IgD-negative memory B cell (primary cell): ENCODE measurements around the gene BEND3. TPM values are rescaled to one million over a fixed set of nuclear protein-coding genes. Genes with fewer than 3 reads are reported as not detected.
"Not testable (repeated sequence)": the region's sequence is repeated elsewhere in the genome, so short reads cannot be mapped to it uniquely, and the experiment has no call there.

Source experiments
- H3K27ac Mint-ChIP-seq, 3 donors: one replicate each; pipeline ENCODE4 v1.8.0; 2020 to 2022; ENCODE audit warnings: mild to moderate bottlenecking in 3 of 3, mixed read lengths in 3 of 3, moderate library complexity in 1 of 3
- H3K27me3 Mint-ChIP-seq: one replicate; pipeline ENCODE4 v1.8.0; 2021; ENCODE audit warnings: mixed read lengths
- H3K36me3 Mint-ChIP-seq: one replicate; pipeline ENCODE4 v1.8.0; 2020; ENCODE audit warnings: mild to moderate bottlenecking, mixed read lengths
- H3K4me1 Mint-ChIP-seq, 3 donors: one replicate each; pipeline ENCODE4 v1.8.0; 2020 to 2022; ENCODE audit warnings: mixed read lengths in 3 of 3, mild to moderate bottlenecking in 1 of 3
- H3K4me3 Mint-ChIP-seq, 4 donors: one replicate each; pipeline ENCODE4 v1.8.0; 2020 to 2022; ENCODE audit warnings: mild to moderate bottlenecking in 4 of 4, mixed read lengths in 4 of 4, moderate library complexity in 3 of 4
- H3K9me3 Mint-ChIP-seq, 3 donors: one replicate each; pipeline ENCODE4 v1.8.0; 2020 to 2021; ENCODE audit warnings: mixed read lengths in 3 of 3, mild to moderate bottlenecking in 1 of 3
- polyA plus RNA-seq: library from polyadenylated mRNA; unstranded; fragments of 300-500 nt; fragmentation: Illumina TruSeq; gene quantifications from one replicate; pipeline ENCODE4 v1.2.3, GENCODE V29; 2021

The BEND3 gene
- polyA plus RNA-seq, 1 donor from 2014 or later, result 0.90 TPM

GRCh38 chr6:107110200-107110599 lies 5.1 kb downstream of the BEND3 start:
- Mint-ChIP-seq H3K36me3 (no peaks in the 10 kb centered on the region), H3K4me1 (peaks cover 0 to 3% (median 0%) of the 10 kb centered on the region in 3 donors), H3K27ac (peak overlapping the region in 1 of 3 donors; percentile 21), H3K4me3 (peak overlapping the region in 1 of 4 donors; percentile 72), H3K9me3 (no peaks in the 10 kb centered on the region), H3K27me3 (no peaks in the 10 kb centered on the region)

GRCh38 chr6:107108201-107108890 lies 7.0 kb downstream of the BEND3 start:
- no peaks in the 10 kb centered on the region for H3K36me3 Mint-ChIP-seq
- H3K9me3 Mint-ChIP-seq, result no peaks in the 10 kb centered on the region
- no peak overlapping the region for H3K27ac Mint-ChIP-seq
- no peaks in the 10 kb centered on the region for H3K27me3 Mint-ChIP-seq
- no peaks in the 10 kb centered on the region for H3K4me1 Mint-ChIP-seq
- peak overlapping the region in 1 of 4 donors; percentile 41 for H3K4me3 Mint-ChIP-seq

- no peaks in the 10 kb centered on the region for H3K9me3 Mint-ChIP-seq
- no peaks in the 10 kb centered on the region for H3K4me1 Mint-ChIP-seq
- no peak overlapping the region for H3K27ac Mint-ChIP-seq
- H3K4me3 Mint-ChIP-seq, result no peak overlapping the region
- H3K36me3 Mint-ChIP-seq, result no peaks in the 10 kb centered on the region
- no peaks in the 10 kb centered on the region for H3K27me3 Mint-ChIP-seq
These were observed 7.5 kb downstream of the BEND3 start for GRCh38 chr6:107107791-107108190.

GRCh38 chr6:107106165-107106564 lies 9.2 kb downstream of the BEND3 start:
- Mint-ChIP-seq H3K4me1 (peaks cover 0 to 2% (median 0%) of the 10 kb centered on the region in 3 donors), H3K36me3 (no peaks in the 10 kb centered on the region), H3K27me3 (no peaks in the 10 kb centered on the region), H3K27ac (no peak overlapping the region), H3K4me3 (no peak overlapping the region), H3K9me3 (no peaks in the 10 kb centered on the region)

GRCh38 chr6:107105511-107106116 lies 9.7 kb downstream of the BEND3 start:
- Mint-ChIP-seq H3K4me1 (peaks cover 0 to 2% (median under 1%) of the 10 kb centered on the region in 3 donors), H3K36me3 (no peaks in the 10 kb centered on the region), H3K4me3 (no peak overlapping the region), H3K27ac (no peak overlapping the region), H3K27me3 (no peaks in the 10 kb centered on the region), H3K9me3 (no peaks in the 10 kb centered on the region)

- Mint-ChIP-seq H3K9me3 (no peaks in the 10 kb centered on the region), H3K27ac (peak overlapping the region in 1 of 3 donors; percentile 27)
These were observed 12.2 kb downstream of the BEND3 start for GRCh38 chr6:107103082-107103481.

GRCh38 chr6:107102414-107102805 lies 12.9 kb downstream of the BEND3 start:
- H3K9me3 Mint-ChIP-seq, result no peaks in the 10 kb centered on the region
- H3K36me3 Mint-ChIP-seq, result no peaks in the 10 kb centered on the region
- H3K27me3 Mint-ChIP-seq, result no peaks in the 10 kb centered on the region
- H3K4me3 Mint-ChIP-seq, result no peak overlapping the region
- H3K27ac Mint-ChIP-seq, result peak overlapping the region in 1 of 3 donors; percentile 27
- H3K4me1 Mint-ChIP-seq, result peaks cover 0 to 8% (median 6%) of the 10 kb centered on the region in 3 donors

More at GRCh38 chr6:107103082-107103481, 12.2 kb downstream of the BEND3 start:
- Mint-ChIP-seq H3K27me3 (no peaks in the 10 kb centered on the region), H3K4me3 (peak overlapping the region in 1 of 4 donors; percentile 9), H3K36me3 (no peaks in the 10 kb centered on the region), H3K4me1 (peaks cover 0 to 8% (median 6%) of the 10 kb centered on the region in 3 donors)

- Mint-ChIP-seq H3K9me3 (no peaks in the 10 kb centered on the region), H3K27me3 (no peaks in the 10 kb centered on the region), H3K4me1 (peaks cover 0 to 8% (median 6%) of the 10 kb centered on the region in 3 donors), H3K27ac (no peak overlapping the region), H3K4me3 (no peak overlapping the region), H3K36me3 (no peaks in the 10 kb centered on the region)
These were observed 13.5 kb downstream of the BEND3 start for GRCh38 chr6:107101686-107102413.

- Mint-ChIP-seq H3K4me1 (peaks cover 0 to 8% (median 6%) of the 10 kb centered on the region in 3 donors), H3K36me3 (no peaks in the 10 kb centered on the region), H3K9me3 (no peaks in the 10 kb centered on the region), H3K4me3 (no peak overlapping the region), H3K27ac (no peak overlapping the region), H3K27me3 (no peaks in the 10 kb centered on the region)
These were observed 14.1 kb downstream of the BEND3 start for GRCh38 chr6:107101211-107101610.

- Mint-ChIP-seq H3K9me3 (no peaks in the 10 kb centered on the region), H3K4me3 (no peak overlapping the region), H3K4me1 (peaks cover 0 to 8% (median 6%) of the 10 kb centered on the region in 3 donors), H3K27ac (peak overlapping the region in 1 of 3 donors; percentile 39), H3K36me3 (peaks cover 4% of the 10 kb centered on the region), H3K27me3 (no peaks in the 10 kb centered on the region)
These were observed 16.6 kb downstream of the BEND3 start for GRCh38 chr6:107098436-107099307.

GRCh38 chr6:107084459-107084858 lies 30.9 kb downstream of the BEND3 start:
- not testable (repeated sequence) for H3K27me3 Mint-ChIP-seq, H3K4me1 Mint-ChIP-seq, H3K4me3 Mint-ChIP-seq, H3K27ac Mint-ChIP-seq, H3K9me3 Mint-ChIP-seq
- peaks cover 24% of the 10 kb centered on the region for H3K36me3 Mint-ChIP-seq

GRCh38 chr6:107083921-107084320 lies 31.4 kb downstream of the BEND3 start:
- no peaks in the 10 kb centered on the region for H3K27me3 Mint-ChIP-seq
- H3K27ac Mint-ChIP-seq, result no peak overlapping the region
- H3K9me3 Mint-ChIP-seq, result peaks cover 0 to 2% (median 0%) of the 10 kb centered on the region in 3 donors
- no peak overlapping the region for H3K4me3 Mint-ChIP-seq
- peaks cover 24% of the 10 kb centered on the region for H3K36me3 Mint-ChIP-seq
- H3K4me1 Mint-ChIP-seq, result no peaks in the 10 kb centered on the region

- H3K9me3 Mint-ChIP-seq, result peaks cover 0 to 2% (median 0%) of the 10 kb centered on the region in 3 donors
- H3K4me3 Mint-ChIP-seq, result no peak overlapping the region
- H3K27ac Mint-ChIP-seq, result no peak overlapping the region
- H3K4me1 Mint-ChIP-seq, result no peaks in the 10 kb centered on the region
- no peaks in the 10 kb centered on the region for H3K27me3 Mint-ChIP-seq
- peaks cover 20% of the 10 kb centered on the region for H3K36me3 Mint-ChIP-seq
These were observed 32.1 kb downstream of the BEND3 start for GRCh38 chr6:107083047-107083768.

GRCh38 chr6:107082045-107082444 lies 33.3 kb downstream of the BEND3 start:
- H3K27ac Mint-ChIP-seq, result no peak overlapping the region
- no peak overlapping the region for H3K4me3 Mint-ChIP-seq
- H3K4me1 Mint-ChIP-seq, result no peaks in the 10 kb centered on the region
- H3K36me3 Mint-ChIP-seq, result peaks cover 15% of the 10 kb centered on the region
- no peaks in the 10 kb centered on the region for H3K27me3 Mint-ChIP-seq
- H3K9me3 Mint-ChIP-seq, result peaks cover 0 to 2% (median 0%) of the 10 kb centered on the region in 3 donors
